OCI-LY1 (cell line): Measurements from ENCODE around the gene UBE2S.

Experiments
- H2AFZ ChIP-seq: fragments of 200-600 bp; sonication (generic), shearing (Covaris generic); 2 replicates; pipeline ENCODE4 v1.6.0; 2014; ENCODE audit warnings: antibody characterized with exemption, mild to moderate bottlenecking, low read length
- H3F3A ChIP-seq: fragments of 200-600 bp; sonication (generic), shearing (Covaris generic); 2 replicates; pipeline ENCODE4 v1.6.0; 2014; ENCODE audit warnings: mild to moderate bottlenecking, antibody characterized with exemption, low read length, moderate library complexity; ENCODE audit not compliant: insufficient read depth
- H3K27ac ChIP-seq: fragments of 200-600 bp; sonication (generic); 2 replicates; pipeline ENCODE4 v1.5.1; 2014; ENCODE audit warnings: low read length, mixed run types, mild to moderate bottlenecking, low read depth; ENCODE audit not compliant: poor library complexity, severe bottlenecking
- H3K27me3 ChIP-seq: fragments of 200-600 bp; sonication (generic); 2 replicates; pipeline ENCODE4 v1.6.0; 2014; ENCODE audit warnings: antibody characterized with exemption, mild to moderate bottlenecking, low read length, moderate library complexity; ENCODE audit not compliant: insufficient read depth
- H3K36me3 ChIP-seq: fragments of 200-600 bp; sonication (generic); 2 replicates; pipeline ENCODE4 v1.6.1; 2014; ENCODE audit warnings: mild to moderate bottlenecking, antibody characterized with exemption, low read length, moderate library complexity, mixed read lengths; ENCODE audit not compliant: insufficient read depth
- H3K4me1 ChIP-seq: fragments of 200-600 bp; sonication (generic); 2 replicates; pipeline ENCODE4 v1.5.1; 2014; ENCODE audit warnings: mild to moderate bottlenecking, low read length, moderate library complexity; ENCODE audit not compliant: insufficient read depth, severe bottlenecking
- H3K4me2 ChIP-seq: fragments of 200-600 bp; sonication (generic), shearing (Covaris generic); 2 replicates; pipeline ENCODE4 v1.6.1; 2014; ENCODE audit warnings: low read length
- H3K4me3 ChIP-seq: fragments of 200-600 bp; sonication (generic); 2 replicates; pipeline ENCODE4 v1.5.1; 2014; ENCODE audit warnings: low read length, low read depth, mild to moderate bottlenecking, mixed read lengths; ENCODE audit not compliant: poor library complexity, severe bottlenecking
- H3K79me2 ChIP-seq: fragments of 200-600 bp; shearing (Covaris generic); 2 replicates; pipeline ENCODE4 v1.6.1; 2016; ENCODE audit warnings: mixed run types, low read length, mixed read lengths; ENCODE audit not compliant: insufficient read depth
- H3K9ac ChIP-seq: fragments of 200-600 bp; sonication (generic), shearing (Covaris generic); 2 replicates; pipeline ENCODE4 v1.6.1; 2014; ENCODE audit warnings: mild to moderate bottlenecking, low read length, mixed read lengths
- H3K9me2 ChIP-seq: fragments of 200-600 bp; sonication (generic), shearing (Covaris generic); 2 replicates; pipeline ENCODE4 v1.6.1; 2014; ENCODE audit warnings: low read depth, mild to moderate bottlenecking, low read length, mixed read lengths
- H3K9me3 ChIP-seq: fragments of 200-600 bp; shearing (Covaris generic); 2 replicates; pipeline ENCODE4 v1.6.1; 2014; ENCODE audit warnings: low read length, mixed read lengths
- H4K20me1 ChIP-seq: fragments of 200-600 bp; sonication (generic), shearing (Covaris generic); 2 replicates; pipeline ENCODE4 v1.6.0; 2016; ENCODE audit warnings: mild to moderate bottlenecking, low read length; ENCODE audit not compliant: insufficient read depth
- EZH2 ChIP-seq: fragments of 200-600 bp; sonication (generic), shearing (Covaris generic); IDR thresholded peaks from 2 replicates; pipeline ENCODE4 v1.8.0; 2017; ENCODE audit warnings: borderline replicate concordance, mixed run types, mild to moderate bottlenecking, antibody characterized with exemption, low read length, moderate library complexity, mixed read lengths
- TF ChIP-seq, protein P1 (sequence below): fragments of 200-600 bp; sonication (generic), shearing (Covaris generic); IDR thresholded peaks from 2 replicates; pipeline ENCODE4 v1.5.1; 2017; ENCODE audit warnings: mild to moderate bottlenecking, antibody characterized with exemption, low read length, moderate library complexity, mixed read lengths

The UBE2S gene

DNA sequence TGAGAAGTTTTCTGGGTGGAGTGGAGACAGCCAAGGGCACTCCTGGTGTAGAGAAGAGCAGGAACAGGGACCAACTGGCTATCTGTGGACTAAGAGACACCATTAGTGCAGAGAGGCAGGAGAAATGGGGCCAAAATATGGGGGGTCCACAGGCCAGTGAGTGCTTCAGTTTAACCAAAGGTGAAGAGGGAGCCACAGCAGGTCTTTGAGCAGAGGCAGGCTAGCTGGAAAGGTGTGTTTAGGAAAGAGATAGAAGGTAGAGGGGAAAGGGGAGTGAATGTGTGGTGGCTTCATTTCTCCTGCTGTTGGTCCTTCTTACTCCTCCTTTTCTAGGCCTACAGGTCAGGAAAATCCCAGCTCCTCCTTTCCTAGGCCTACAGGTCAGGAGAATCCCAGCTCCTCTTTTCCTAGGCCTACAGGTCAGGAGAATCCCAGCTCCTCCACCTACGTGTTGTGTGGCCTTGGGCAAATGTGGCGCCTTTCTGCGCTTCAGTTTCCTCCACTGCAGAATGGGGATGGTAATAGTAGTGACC is 25.0 kb downstream of the UBE2S start:
- Histone ChIP-seq H3K9ac (no peak overlapping the region), H2AFZ (no peak overlapping the region), H3K4me1 (peaks cover 27% of the 10 kb centered on the region), H3K9me2 (no peaks in the 10 kb centered on the region), H3K36me3 (peaks cover 17% of the 10 kb centered on the region), H3K27ac (no peak overlapping the region), H3K9me3 (no peaks in the 10 kb centered on the region), H3F3A (no peaks in the 10 kb centered on the region), H4K20me1 (no peaks in the 10 kb centered on the region), H3K27me3 (no peaks in the 10 kb centered on the region), H3K4me2 (peak overlapping the region; percentile 60; the same call in 1 of the 2 replicates), H3K79me2 (no peaks in the 10 kb centered on the region), H3K4me3 (peak overlapping the region; percentile 52)
- TF ChIP-seq, protein P1, sequence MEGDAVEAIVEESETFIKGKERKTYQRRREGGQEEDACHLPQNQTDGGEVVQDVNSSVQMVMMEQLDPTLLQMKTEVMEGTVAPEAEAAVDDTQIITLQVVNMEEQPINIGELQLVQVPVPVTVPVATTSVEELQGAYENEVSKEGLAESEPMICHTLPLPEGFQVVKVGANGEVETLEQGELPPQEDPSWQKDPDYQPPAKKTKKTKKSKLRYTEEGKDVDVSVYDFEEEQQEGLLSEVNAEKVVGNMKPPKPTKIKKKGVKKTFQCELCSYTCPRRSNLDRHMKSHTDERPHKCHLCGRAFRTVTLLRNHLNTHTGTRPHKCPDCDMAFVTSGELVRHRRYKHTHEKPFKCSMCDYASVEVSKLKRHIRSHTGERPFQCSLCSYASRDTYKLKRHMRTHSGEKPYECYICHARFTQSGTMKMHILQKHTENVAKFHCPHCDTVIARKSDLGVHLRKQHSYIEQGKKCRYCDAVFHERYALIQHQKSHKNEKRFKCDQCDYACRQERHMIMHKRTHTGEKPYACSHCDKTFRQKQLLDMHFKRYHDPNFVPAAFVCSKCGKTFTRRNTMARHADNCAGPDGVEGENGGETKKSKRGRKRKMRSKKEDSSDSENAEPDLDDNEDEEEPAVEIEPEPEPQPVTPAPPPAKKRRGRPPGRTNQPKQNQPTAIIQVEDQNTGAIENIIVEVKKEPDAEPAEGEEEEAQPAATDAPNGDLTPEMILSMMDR: no peak
- TF ChIP-seq EZH2: no peak

GRCh38 chr19:55382013-55382412 is 25.6 kb downstream of the UBE2S start:
- Histone ChIP-seq H3K27me3 (no peaks in the 10 kb centered on the region), H3K4me3 (no peak overlapping the region), H3K36me3 (peaks cover 12% of the 10 kb centered on the region), H4K20me1 (no peaks in the 10 kb centered on the region), H3K27ac (no peak overlapping the region), H3K9me2 (no peaks in the 10 kb centered on the region), H3K79me2 (no peaks in the 10 kb centered on the region), H3K9me3 (no peaks in the 10 kb centered on the region), H3K4me1 (peaks cover 22% of the 10 kb centered on the region), H3F3A (no peaks in the 10 kb centered on the region), H3K4me2 (no peak overlapping the region), H2AFZ (no peak overlapping the region), H3K9ac (no peak overlapping the region)
- TF ChIP-seq, protein P1: no peak
- TF ChIP-seq EZH2: no peak

GRCh38 chr19:55379174-55379573 is 28.4 kb downstream of the UBE2S start:
- no peak overlapping the region for H2AFZ ChIP-seq
- no peaks in the 10 kb centered on the region for H4K20me1 ChIP-seq
- TF ChIP-seq EZH2: no peak
- TF ChIP-seq, protein P1: no peak
- no peak overlapping the region for H3K9ac ChIP-seq
- H3K27me3 ChIP-seq: 0 out of 2 replicates have a peak, but pooled peaks cover 11% of the 10 kb centered on the region
- no peaks in the 10 kb centered on the region; the same call in 1 of the 2 replicates for H3K36me3 ChIP-seq
- H3K4me1 ChIP-seq: peaks cover 6% of the 10 kb centered on the region
- H3K4me3 ChIP-seq: no peak overlapping the region
- H3K79me2 ChIP-seq: no peaks in the 10 kb centered on the region
- no peaks in the 10 kb centered on the region for H3F3A ChIP-seq
- H3K9me2 ChIP-seq: no peaks in the 10 kb centered on the region
- H3K4me2 ChIP-seq: no peak overlapping the region
- H3K9me3 ChIP-seq: no peaks in the 10 kb centered on the region
- no peak overlapping the region for H3K27ac ChIP-seq
